ENCODE measurements around the gene GADD45GIP1. TPM values are rescaled to one million over a fixed set of nuclear protein-coding genes. Genes with fewer than 3 reads are reported as not detected.

The GADD45GIP1 gene
- polyA plus RNA-seq, 1 donor from 2014 or later: 21.3 TPM

DNA sequence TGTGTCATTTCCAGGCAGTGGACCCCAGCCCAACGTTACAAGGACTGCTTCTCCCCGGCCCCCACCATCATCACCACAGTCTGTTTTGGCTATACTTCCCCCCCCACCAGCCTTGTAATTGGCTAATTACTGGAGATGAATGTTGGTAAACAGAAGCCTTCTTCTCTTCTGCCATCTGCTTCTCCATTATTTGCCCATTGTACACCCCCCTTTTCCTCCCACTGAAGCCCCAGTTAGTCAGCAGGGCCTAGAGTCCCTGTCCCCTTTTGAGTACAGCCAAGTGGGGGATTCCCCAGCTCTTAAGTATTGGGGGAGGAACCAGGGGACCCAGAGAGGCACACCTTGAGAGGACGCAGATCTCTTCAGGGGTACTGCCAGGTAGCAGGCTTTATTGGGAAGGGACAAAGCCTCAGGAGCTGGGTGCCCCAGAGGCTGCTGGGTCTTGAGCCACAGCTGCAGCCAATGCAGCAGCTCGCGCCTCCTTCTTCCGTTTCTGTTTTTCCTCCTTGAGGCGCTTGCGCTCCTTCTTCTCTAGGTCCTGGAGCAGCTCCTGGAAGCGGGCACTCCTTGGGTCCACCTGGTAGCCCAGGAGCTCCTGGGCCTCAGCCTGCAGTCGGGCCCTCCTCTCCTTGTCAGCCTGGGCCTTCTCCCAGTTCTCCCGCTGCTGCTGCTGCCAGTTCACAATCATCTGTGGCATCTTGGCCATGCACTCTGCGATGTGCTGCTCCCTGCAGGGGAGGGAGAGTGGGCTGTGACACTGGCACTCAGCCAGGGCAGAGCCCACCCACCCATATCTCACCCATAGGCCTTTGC, 3.0 kb downstream of the GADD45GIP1 start:
- Histone ChIP-seq H3K27ac (ENCODE audit: low read length) (no peak overlapping the region), H3K9me2 (ENCODE audit: insufficient read depth, low read length) (no peaks in the 10 kb centered on the region), H3K36me3 (ENCODE audit: insufficient read depth, low read length) (no peaks in the 10 kb centered on the region), H3K4me3 (ENCODE audit: low read length) (no peak overlapping the region), H4K20me1 (ENCODE audit: insufficient read depth) (no peaks in the 10 kb centered on the region), H3F3A (ENCODE audit: insufficient read depth, low read length, poor library complexity, severe bottlenecking) (no peaks in the 10 kb centered on the region), H3K9me3 (ENCODE audit: low read length) (no peaks in the 10 kb centered on the region), H3K4me2 (ENCODE audit: low read length) (no peak overlapping the region), H3K79me2 (replicated peaks; ENCODE audit: insufficient read depth, low read length) (no peaks in the 10 kb centered on the region), H3K27me3 (ENCODE audit: insufficient read depth, low read depth, low read length) (no peaks in the 10 kb centered on the region), H2AFZ (ENCODE audit: low read depth, low read length) (no peak overlapping the region), H3K9ac (ENCODE audit: low read length) (no peak overlapping the region)
- TF ChIP-seq SMC3 (conservative IDR thresholded peaks at IDR 0.05; ENCODE audit: poor library complexity): no peak
- no peak for TF ChIP-seq EZH2 (IDR thresholded peaks at IDR 0.05; ENCODE audit: borderline replicate concordance, insufficient read depth, low read length, poor library complexity, severe bottlenecking)

DNA sequence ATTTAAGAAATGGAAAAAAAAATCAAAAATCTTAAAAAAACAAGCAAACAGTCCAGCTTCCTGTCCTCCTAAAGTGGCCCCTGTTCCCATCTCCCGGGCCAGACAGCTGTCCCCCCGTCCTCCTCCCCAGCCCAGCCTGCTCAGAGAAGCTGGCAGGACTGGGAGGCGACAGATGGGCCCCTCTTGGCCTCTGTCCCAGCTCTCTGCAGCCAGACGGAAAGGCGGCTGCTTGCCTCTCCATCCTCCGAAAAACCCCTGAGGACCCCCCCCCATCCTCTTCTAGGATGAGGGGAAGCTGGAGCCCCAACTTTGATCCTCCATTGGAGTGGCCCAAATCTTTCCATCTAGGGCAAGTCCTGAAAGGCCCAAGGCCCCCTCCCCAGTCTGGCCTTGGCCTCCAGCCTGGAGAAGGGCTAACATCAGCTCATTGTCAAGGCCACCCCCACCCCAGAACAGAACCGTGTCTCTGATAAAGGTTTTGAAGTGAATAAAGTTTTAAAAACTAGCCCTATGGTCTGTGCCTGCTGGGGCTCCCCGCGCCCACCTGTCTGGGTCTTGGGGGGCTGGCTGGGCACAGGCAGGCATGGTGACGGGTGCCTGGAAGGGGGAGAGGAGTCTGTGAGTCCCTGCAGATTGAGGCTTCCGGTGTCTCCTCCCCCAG, 3.8 kb downstream of the GADD45GIP1 start:
- Histone ChIP-seq H3K9ac (ENCODE audit: low read length) (no peak overlapping the region), H3K27me3 (ENCODE audit: insufficient read depth, low read depth, low read length) (no peaks in the 10 kb centered on the region), H3K9me3 (ENCODE audit: low read length) (no peaks in the 10 kb centered on the region), H2AFZ (ENCODE audit: low read depth, low read length) (no peak overlapping the region), H4K20me1 (ENCODE audit: insufficient read depth) (no peaks in the 10 kb centered on the region), H3K36me3 (ENCODE audit: insufficient read depth, low read length) (no peaks in the 10 kb centered on the region), H3K9me2 (ENCODE audit: insufficient read depth, low read length) (no peaks in the 10 kb centered on the region), H3F3A (ENCODE audit: insufficient read depth, low read length, poor library complexity, severe bottlenecking) (no peaks in the 10 kb centered on the region), H3K4me2 (ENCODE audit: low read length) (no peak overlapping the region), H3K79me2 (replicated peaks; ENCODE audit: insufficient read depth, low read length) (no peaks in the 10 kb centered on the region), H3K4me3 (ENCODE audit: low read length) (no peak overlapping the region), H3K27ac (ENCODE audit: low read length) (no peak overlapping the region)
- TF ChIP-seq, protein P1, sequence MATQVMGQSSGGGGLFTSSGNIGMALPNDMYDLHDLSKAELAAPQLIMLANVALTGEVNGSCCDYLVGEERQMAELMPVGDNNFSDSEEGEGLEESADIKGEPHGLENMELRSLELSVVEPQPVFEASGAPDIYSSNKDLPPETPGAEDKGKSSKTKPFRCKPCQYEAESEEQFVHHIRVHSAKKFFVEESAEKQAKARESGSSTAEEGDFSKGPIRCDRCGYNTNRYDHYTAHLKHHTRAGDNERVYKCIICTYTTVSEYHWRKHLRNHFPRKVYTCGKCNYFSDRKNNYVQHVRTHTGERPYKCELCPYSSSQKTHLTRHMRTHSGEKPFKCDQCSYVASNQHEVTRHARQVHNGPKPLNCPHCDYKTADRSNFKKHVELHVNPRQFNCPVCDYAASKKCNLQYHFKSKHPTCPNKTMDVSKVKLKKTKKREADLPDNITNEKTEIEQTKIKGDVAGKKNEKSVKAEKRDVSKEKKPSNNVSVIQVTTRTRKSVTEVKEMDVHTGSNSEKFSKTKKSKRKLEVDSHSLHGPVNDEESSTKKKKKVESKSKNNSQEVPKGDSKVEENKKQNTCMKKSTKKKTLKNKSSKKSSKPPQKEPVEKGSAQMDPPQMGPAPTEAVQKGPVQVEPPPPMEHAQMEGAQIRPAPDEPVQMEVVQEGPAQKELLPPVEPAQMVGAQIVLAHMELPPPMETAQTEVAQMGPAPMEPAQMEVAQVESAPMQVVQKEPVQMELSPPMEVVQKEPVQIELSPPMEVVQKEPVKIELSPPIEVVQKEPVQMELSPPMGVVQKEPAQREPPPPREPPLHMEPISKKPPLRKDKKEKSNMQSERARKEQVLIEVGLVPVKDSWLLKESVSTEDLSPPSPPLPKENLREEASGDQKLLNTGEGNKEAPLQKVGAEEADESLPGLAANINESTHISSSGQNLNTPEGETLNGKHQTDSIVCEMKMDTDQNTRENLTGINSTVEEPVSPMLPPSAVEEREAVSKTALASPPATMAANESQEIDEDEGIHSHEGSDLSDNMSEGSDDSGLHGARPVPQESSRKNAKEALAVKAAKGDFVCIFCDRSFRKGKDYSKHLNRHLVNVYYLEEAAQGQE (IDR thresholded peaks at IDR 0.05; ENCODE audit: borderline replicate concordance): no peak
- TF ChIP-seq SMC3 (conservative IDR thresholded peaks at IDR 0.05; ENCODE audit: poor library complexity) (no peak), POLR2AphosphoS5 (IDR thresholded peaks at IDR 0.05) (no peak), MXI1 (conservative IDR thresholded peaks at IDR 0.05; ENCODE audit: poor library complexity, severe bottlenecking) (no peak), RAD21 (conservative IDR thresholded peaks at IDR 0.05) (no peak), TAF1 (IDR thresholded peaks at IDR 0.05; ENCODE audit: low read depth) (no peak)
- TF ChIP-seq, protein P2, sequence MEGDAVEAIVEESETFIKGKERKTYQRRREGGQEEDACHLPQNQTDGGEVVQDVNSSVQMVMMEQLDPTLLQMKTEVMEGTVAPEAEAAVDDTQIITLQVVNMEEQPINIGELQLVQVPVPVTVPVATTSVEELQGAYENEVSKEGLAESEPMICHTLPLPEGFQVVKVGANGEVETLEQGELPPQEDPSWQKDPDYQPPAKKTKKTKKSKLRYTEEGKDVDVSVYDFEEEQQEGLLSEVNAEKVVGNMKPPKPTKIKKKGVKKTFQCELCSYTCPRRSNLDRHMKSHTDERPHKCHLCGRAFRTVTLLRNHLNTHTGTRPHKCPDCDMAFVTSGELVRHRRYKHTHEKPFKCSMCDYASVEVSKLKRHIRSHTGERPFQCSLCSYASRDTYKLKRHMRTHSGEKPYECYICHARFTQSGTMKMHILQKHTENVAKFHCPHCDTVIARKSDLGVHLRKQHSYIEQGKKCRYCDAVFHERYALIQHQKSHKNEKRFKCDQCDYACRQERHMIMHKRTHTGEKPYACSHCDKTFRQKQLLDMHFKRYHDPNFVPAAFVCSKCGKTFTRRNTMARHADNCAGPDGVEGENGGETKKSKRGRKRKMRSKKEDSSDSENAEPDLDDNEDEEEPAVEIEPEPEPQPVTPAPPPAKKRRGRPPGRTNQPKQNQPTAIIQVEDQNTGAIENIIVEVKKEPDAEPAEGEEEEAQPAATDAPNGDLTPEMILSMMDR (IDR thresholded peaks at IDR 0.05; ENCODE audit: poor library complexity, severe bottlenecking): no peak
